HL-60 (cell line): Measurements from ENCODE around the gene CCDC9.

ENCODE experiments used
- GABPA ChIP-seq: IDR thresholded peaks from 2 replicates; pipeline ENCODE4 v1.6.1; 2012; ENCODE audit warnings: low read depth
- POLR2AphosphoS5 ChIP-seq: IDR thresholded peaks from 2 replicates; pipeline ENCODE4 v1.6.1; 2012; ENCODE audit warnings: low read depth
- TF ChIP-seq, protein P1 (sequence below): IDR thresholded peaks from one replicate; pipeline ENCODE4 v1.5.1; 2011; ENCODE audit warnings: low read length, control low read depth, inconsistent platforms; ENCODE audit not compliant: insufficient read depth
- TF ChIP-seq, protein P2 (sequence below): IDR thresholded peaks from 2 replicates; pipeline ENCODE4 v1.6.1; 2012; ENCODE audit warnings: low read depth; ENCODE audit not compliant: insufficient replicate concordance

DNA sequence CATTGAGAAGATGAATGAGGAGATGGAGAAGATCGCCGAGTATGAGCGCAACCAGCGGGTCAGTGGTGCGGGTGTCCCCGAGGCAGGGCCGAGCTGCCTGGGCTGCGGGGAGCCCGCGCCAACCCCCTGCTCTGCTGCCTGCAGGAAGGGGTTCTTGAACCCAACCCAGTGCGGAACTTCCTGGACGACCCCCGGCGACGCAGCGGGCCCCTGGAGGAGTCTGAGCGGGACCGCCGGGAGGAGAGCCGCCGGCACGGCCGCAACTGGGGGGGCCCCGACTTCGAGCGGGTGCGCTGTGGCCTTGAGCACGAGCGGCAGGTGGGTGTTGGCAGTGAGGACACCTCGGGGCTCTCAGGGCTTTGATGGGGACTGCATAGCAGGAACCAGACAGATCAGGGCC, 8.3 kb downstream of the CCDC9 start:
- TF ChIP-seq POLR2AphosphoS5 (no peak), GABPA (no peak)
- TF ChIP-seq, protein P1, sequence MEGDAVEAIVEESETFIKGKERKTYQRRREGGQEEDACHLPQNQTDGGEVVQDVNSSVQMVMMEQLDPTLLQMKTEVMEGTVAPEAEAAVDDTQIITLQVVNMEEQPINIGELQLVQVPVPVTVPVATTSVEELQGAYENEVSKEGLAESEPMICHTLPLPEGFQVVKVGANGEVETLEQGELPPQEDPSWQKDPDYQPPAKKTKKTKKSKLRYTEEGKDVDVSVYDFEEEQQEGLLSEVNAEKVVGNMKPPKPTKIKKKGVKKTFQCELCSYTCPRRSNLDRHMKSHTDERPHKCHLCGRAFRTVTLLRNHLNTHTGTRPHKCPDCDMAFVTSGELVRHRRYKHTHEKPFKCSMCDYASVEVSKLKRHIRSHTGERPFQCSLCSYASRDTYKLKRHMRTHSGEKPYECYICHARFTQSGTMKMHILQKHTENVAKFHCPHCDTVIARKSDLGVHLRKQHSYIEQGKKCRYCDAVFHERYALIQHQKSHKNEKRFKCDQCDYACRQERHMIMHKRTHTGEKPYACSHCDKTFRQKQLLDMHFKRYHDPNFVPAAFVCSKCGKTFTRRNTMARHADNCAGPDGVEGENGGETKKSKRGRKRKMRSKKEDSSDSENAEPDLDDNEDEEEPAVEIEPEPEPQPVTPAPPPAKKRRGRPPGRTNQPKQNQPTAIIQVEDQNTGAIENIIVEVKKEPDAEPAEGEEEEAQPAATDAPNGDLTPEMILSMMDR: no peak
- TF ChIP-seq, protein P2, sequence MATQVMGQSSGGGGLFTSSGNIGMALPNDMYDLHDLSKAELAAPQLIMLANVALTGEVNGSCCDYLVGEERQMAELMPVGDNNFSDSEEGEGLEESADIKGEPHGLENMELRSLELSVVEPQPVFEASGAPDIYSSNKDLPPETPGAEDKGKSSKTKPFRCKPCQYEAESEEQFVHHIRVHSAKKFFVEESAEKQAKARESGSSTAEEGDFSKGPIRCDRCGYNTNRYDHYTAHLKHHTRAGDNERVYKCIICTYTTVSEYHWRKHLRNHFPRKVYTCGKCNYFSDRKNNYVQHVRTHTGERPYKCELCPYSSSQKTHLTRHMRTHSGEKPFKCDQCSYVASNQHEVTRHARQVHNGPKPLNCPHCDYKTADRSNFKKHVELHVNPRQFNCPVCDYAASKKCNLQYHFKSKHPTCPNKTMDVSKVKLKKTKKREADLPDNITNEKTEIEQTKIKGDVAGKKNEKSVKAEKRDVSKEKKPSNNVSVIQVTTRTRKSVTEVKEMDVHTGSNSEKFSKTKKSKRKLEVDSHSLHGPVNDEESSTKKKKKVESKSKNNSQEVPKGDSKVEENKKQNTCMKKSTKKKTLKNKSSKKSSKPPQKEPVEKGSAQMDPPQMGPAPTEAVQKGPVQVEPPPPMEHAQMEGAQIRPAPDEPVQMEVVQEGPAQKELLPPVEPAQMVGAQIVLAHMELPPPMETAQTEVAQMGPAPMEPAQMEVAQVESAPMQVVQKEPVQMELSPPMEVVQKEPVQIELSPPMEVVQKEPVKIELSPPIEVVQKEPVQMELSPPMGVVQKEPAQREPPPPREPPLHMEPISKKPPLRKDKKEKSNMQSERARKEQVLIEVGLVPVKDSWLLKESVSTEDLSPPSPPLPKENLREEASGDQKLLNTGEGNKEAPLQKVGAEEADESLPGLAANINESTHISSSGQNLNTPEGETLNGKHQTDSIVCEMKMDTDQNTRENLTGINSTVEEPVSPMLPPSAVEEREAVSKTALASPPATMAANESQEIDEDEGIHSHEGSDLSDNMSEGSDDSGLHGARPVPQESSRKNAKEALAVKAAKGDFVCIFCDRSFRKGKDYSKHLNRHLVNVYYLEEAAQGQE: no peak
